Naive B cell (primary cell): ENCODE data around the gene ASB15. TPM values are rescaled to one million over a fixed set of nuclear protein-coding genes. Genes with fewer than 3 reads are reported as not detected.

ENCODE experiments used
- polyA plus RNA-seq, 6 donors: library from polyadenylated mRNA; unstranded; fragments of 300-500 nt; fragmentation: Illumina TruSeq; gene quantifications; one replicate each; pipeline ENCODE4 v1.2.3, GENCODE V29; 2021; ENCODE audit warnings: low read depth in 6 of 6

Gene ASB15
- polyA plus RNA-seq, 6 donors from 2014 or later = 0.20 to 0.46 (median 0.30) TPM; not detected in 2

Other genes with a start within 250 kb of the ASB15 start
- gene IQUB, start 67.2 kb upstream of the ASB15 start, polyA plus RNA-seq = under 1 TPM in 1 of 6 donors, not detected in 5; 0.08 TPM
- 100 to 1,000 TPM in 1 of 6 donors, 10 to 100 TPM in 5; 73.7 to 104 (median 84.3) TPM for gene NDUFA5, start 44.0 kb upstream of the ASB15 start, polyA plus RNA-seq
- gene LMOD2, start 54.0 kb downstream of the ASB15 start, polyA plus RNA-seq = under 1 TPM in 2 of 6 donors, not detected in 4; 0.22 to 0.45 TPM
- 1 to 10 TPM in 5 of 6 donors, under 1 TPM in 1; 0.63 to 3.9 (median 3.3) TPM for gene WASL, start 147.2 kb downstream of the ASB15 start, polyA plus RNA-seq
- gene HYAL4, start 243.3 kb downstream of the ASB15 start, polyA plus RNA-seq = not detected